ENCODE measurements around the gene PA2G4. TPM values are rescaled to one million over a fixed set of nuclear protein-coding genes. Genes with fewer than 3 reads are reported as not detected.
"Not testable (repeated sequence)": the region's sequence is repeated elsewhere in the genome, so short reads cannot be mapped to it uniquely, and the experiment has no call there.

Gene PA2G4
- polyA plus RNA-seq, 1 donor from 2014 or later: 115 TPM

GRCh38 chr12:56074396-56074795 lies 30.0 kb upstream of the PA2G4 start:
- no peak overlapping the region for H3K9ac ChIP-seq (ENCODE audit: low read length)
- H3K4me3 ChIP-seq (ENCODE audit: low read length): no peak overlapping the region
- no peaks in the 10 kb centered on the region for H3K9me3 ChIP-seq (ENCODE audit: low read length)
- no peak overlapping the region for H2AFZ ChIP-seq (ENCODE audit: low read depth, low read length)
- H3K4me2 ChIP-seq (ENCODE audit: low read length): no peak overlapping the region
- H3K9me2 ChIP-seq (ENCODE audit: insufficient read depth, low read length): no peaks in the 10 kb centered on the region
- H4K20me1 ChIP-seq (ENCODE audit: insufficient read depth): no peaks in the 10 kb centered on the region
- no peak for TF ChIP-seq TAF1 (IDR thresholded peaks at IDR 0.05; ENCODE audit: low read depth)
- TF ChIP-seq MXI1 (conservative IDR thresholded peaks at IDR 0.05; ENCODE audit: poor library complexity, severe bottlenecking): no peak
- TF ChIP-seq REST (IDR thresholded peaks at IDR 0.05; ENCODE audit: borderline replicate concordance): no peak
- no peak for TF ChIP-seq POLR2AphosphoS5 (IDR thresholded peaks at IDR 0.05)
- TF ChIP-seq RAD21 (conservative IDR thresholded peaks at IDR 0.05): no peak
- no peak for TF ChIP-seq SMC3 (conservative IDR thresholded peaks at IDR 0.05; ENCODE audit: poor library complexity)
- TF ChIP-seq EP300 (conservative IDR thresholded peaks at IDR 0.05; ENCODE audit: poor library complexity, severe bottlenecking): no peak
- TF ChIP-seq, protein P1, sequence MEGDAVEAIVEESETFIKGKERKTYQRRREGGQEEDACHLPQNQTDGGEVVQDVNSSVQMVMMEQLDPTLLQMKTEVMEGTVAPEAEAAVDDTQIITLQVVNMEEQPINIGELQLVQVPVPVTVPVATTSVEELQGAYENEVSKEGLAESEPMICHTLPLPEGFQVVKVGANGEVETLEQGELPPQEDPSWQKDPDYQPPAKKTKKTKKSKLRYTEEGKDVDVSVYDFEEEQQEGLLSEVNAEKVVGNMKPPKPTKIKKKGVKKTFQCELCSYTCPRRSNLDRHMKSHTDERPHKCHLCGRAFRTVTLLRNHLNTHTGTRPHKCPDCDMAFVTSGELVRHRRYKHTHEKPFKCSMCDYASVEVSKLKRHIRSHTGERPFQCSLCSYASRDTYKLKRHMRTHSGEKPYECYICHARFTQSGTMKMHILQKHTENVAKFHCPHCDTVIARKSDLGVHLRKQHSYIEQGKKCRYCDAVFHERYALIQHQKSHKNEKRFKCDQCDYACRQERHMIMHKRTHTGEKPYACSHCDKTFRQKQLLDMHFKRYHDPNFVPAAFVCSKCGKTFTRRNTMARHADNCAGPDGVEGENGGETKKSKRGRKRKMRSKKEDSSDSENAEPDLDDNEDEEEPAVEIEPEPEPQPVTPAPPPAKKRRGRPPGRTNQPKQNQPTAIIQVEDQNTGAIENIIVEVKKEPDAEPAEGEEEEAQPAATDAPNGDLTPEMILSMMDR (IDR thresholded peaks at IDR 0.05; ENCODE audit: poor library complexity, severe bottlenecking): no peak
- TF ChIP-seq EZH2 (IDR thresholded peaks at IDR 0.05; ENCODE audit: borderline replicate concordance, insufficient read depth, low read length, poor library complexity, severe bottlenecking): no peak
- H3K27me3 ChIP-seq (ENCODE audit: insufficient read depth, low read depth, low read length): peaks cover 12% of the 10 kb centered on the region
- H3K36me3 ChIP-seq (ENCODE audit: insufficient read depth, low read length): no peaks in the 10 kb centered on the region
- no peaks in the 10 kb centered on the region for H3K79me2 ChIP-seq (replicated peaks; ENCODE audit: insufficient read depth, low read length)
- H3K27ac ChIP-seq (ENCODE audit: low read length): no peak overlapping the region
- H3F3A ChIP-seq (ENCODE audit: insufficient read depth, low read length, poor library complexity, severe bottlenecking): no peaks in the 10 kb centered on the region

GRCh38 chr12:56077966-56078365 lies 26.4 kb upstream of the PA2G4 start:
- H4K20me1 ChIP-seq (ENCODE audit: insufficient read depth); H2AFZ ChIP-seq (ENCODE audit: low read depth, low read length); H3K79me2 ChIP-seq (replicated peaks; ENCODE audit: insufficient read depth, low read length); H3K9me3 ChIP-seq (ENCODE audit: low read length); H3K27ac ChIP-seq (ENCODE audit: low read length); H3F3A ChIP-seq (ENCODE audit: insufficient read depth, low read length, poor library complexity, severe bottlenecking); H3K9ac ChIP-seq (ENCODE audit: low read length); H3K4me2 ChIP-seq (ENCODE audit: low read length); H3K4me3 ChIP-seq (ENCODE audit: low read length); H3K36me3 ChIP-seq (ENCODE audit: insufficient read depth, low read length); H3K9me2 ChIP-seq (ENCODE audit: insufficient read depth, low read length): not testable (repeated sequence)
- peaks cover 41% of the 10 kb centered on the region for H3K27me3 ChIP-seq (ENCODE audit: insufficient read depth, low read depth, low read length)

DNA sequence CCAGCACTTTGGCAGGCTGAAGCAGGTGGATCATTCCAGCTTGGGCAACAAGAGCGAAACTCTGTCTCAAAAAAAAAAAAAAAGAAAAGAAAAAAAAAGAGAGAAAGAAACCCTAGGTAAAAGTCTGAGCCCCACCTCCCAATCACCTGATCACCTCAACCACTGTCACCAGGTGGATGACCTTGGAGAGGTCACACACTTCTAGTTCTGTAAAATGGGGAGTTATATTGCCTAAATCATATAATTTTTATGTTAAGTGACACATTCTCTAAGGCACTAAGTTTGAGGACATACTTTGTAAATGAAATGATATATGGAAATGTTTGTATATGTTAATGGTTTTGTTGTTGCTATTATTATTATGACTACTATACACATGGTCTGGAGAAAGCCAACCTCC lies 25.9 kb upstream of the PA2G4 start:
- Histone ChIP-seq H3K36me3 (ENCODE audit: insufficient read depth, low read length) (no peaks in the 10 kb centered on the region), H3K27me3 (ENCODE audit: insufficient read depth, low read depth, low read length) (peaks cover 41% of the 10 kb centered on the region), H3K27ac (ENCODE audit: low read length) (no peak overlapping the region), H3K4me2 (ENCODE audit: low read length) (no peak overlapping the region), H3K4me3 (ENCODE audit: low read length) (no peak overlapping the region), H2AFZ (ENCODE audit: low read depth, low read length) (no peak overlapping the region), H3K9ac (ENCODE audit: low read length) (no peak overlapping the region), H3K9me2 (ENCODE audit: insufficient read depth, low read length) (no peaks in the 10 kb centered on the region), H3K79me2 (replicated peaks; ENCODE audit: insufficient read depth, low read length) (no peaks in the 10 kb centered on the region), H3F3A (ENCODE audit: insufficient read depth, low read length, poor library complexity, severe bottlenecking) (no peaks in the 10 kb centered on the region), H4K20me1 (ENCODE audit: insufficient read depth) (no peaks in the 10 kb centered on the region), H3K9me3 (ENCODE audit: low read length) (no peaks in the 10 kb centered on the region)
- TF ChIP-seq EZH2 (IDR thresholded peaks at IDR 0.05; ENCODE audit: borderline replicate concordance, insufficient read depth, low read length, poor library complexity, severe bottlenecking): no peak
- TF ChIP-seq TAF1 (IDR thresholded peaks at IDR 0.05; ENCODE audit: low read depth): no peak
- no peak for TF ChIP-seq RAD21 (conservative IDR thresholded peaks at IDR 0.05)
- no peak for TF ChIP-seq SMC3 (conservative IDR thresholded peaks at IDR 0.05; ENCODE audit: poor library complexity)
- no peak for TF ChIP-seq MXI1 (conservative IDR thresholded peaks at IDR 0.05; ENCODE audit: poor library complexity, severe bottlenecking)
- TF ChIP-seq POLR2AphosphoS5 (IDR thresholded peaks at IDR 0.05): no peak
- TF ChIP-seq EP300 (conservative IDR thresholded peaks at IDR 0.05; ENCODE audit: poor library complexity, severe bottlenecking): no peak
- TF ChIP-seq, protein P1 (IDR thresholded peaks at IDR 0.05; ENCODE audit: poor library complexity, severe bottlenecking): no peak
- TF ChIP-seq REST (IDR thresholded peaks at IDR 0.05; ENCODE audit: borderline replicate concordance): no peak

Data from neural cell (in vitro differentiated cells).